ENCODE data around the gene ZNF296.

Gene ZNF296

GRCh38 chr19:45045671-45046353, 30.5 kb downstream of the ZNF296 start:
- no peak for DNase-seq (ENCODE audit: insufficient read length, low spot score)
- TF ChIP-seq POLR2A (IDR thresholded peaks at IDR 0.05; ENCODE audit: low read depth, low read length) = no peak
- FAIRE-seq = no peak

GRCh38 chr19:45041125-45041524, 35.2 kb downstream of the ZNF296 start:
- FAIRE-seq = no peak
- DNase-seq (ENCODE audit: insufficient read length, low spot score) = no peak
- TF ChIP-seq POLR2A (IDR thresholded peaks at IDR 0.05; ENCODE audit: low read depth, low read length) = no peak

- TF ChIP-seq POLR2A (IDR thresholded peaks at IDR 0.05; ENCODE audit: low read depth, low read length) = no peak
- DNase-seq (ENCODE audit: insufficient read length, low spot score) = no peak
- no peak for FAIRE-seq
These were observed 36.1 kb downstream of the ZNF296 start for GRCh38 chr19:45040059-45040771.

- peak; percentile 73 for DNase-seq (ENCODE audit: insufficient read length, low spot score)
- peak; percentile 73 for TF ChIP-seq POLR2A (IDR thresholded peaks at IDR 0.05; ENCODE audit: low read depth, low read length)
- FAIRE-seq = no peak
These were observed 37.1 kb downstream of the ZNF296 start, which contains the start of gene CLASRP for GRCh38 chr19:45038931-45039893. CLASRP (plus strand) TSS chr19:45039045; CDS start chr19:45040213, 1,168 bp downstream.

- DNase-seq (ENCODE audit: insufficient read length, low spot score) = no peak
- FAIRE-seq = no peak
- no peak for TF ChIP-seq POLR2A (IDR thresholded peaks at IDR 0.05; ENCODE audit: low read depth, low read length)
These were observed 38.7 kb downstream of the ZNF296 start for GRCh38 chr19:45037393-45038169.

- FAIRE-seq (no peak), DNase-seq (ENCODE audit: insufficient read length, low spot score) (no peak)
- TF ChIP-seq POLR2A (IDR thresholded peaks at IDR 0.05; ENCODE audit: low read depth, low read length) = no peak
These were observed 40.5 kb downstream of the ZNF296 start for GRCh38 chr19:45035755-45036154.

- DNase-seq (ENCODE audit: insufficient read length, low spot score) = no peak
- FAIRE-seq = no peak
- no peak for TF ChIP-seq POLR2A (IDR thresholded peaks at IDR 0.05; ENCODE audit: low read depth, low read length)
These were observed 43.9 kb downstream of the ZNF296 start for GRCh38 chr19:45032421-45032820.

- FAIRE-seq (no peak), DNase-seq (ENCODE audit: insufficient read length, low spot score) (no peak)
- no peak for TF ChIP-seq POLR2A (IDR thresholded peaks at IDR 0.05; ENCODE audit: low read depth, low read length)
These were observed 45.5 kb downstream of the ZNF296 start for GRCh38 chr19:45030825-45031224.

- no peak for DNase-seq (ENCODE audit: insufficient read length, low spot score)
- FAIRE-seq = no peak
- TF ChIP-seq POLR2A (IDR thresholded peaks at IDR 0.05; ENCODE audit: low read depth, low read length) = no peak
These were observed 48.9 kb downstream of the ZNF296 start for GRCh38 chr19:45027371-45027770.

GRCh38 chr19:45025264-45025663, 51.0 kb downstream of the ZNF296 start:
- DNase-seq (ENCODE audit: insufficient read length, low spot score) = no peak
- no peak for FAIRE-seq
- TF ChIP-seq POLR2A (IDR thresholded peaks at IDR 0.05; ENCODE audit: low read depth, low read length) = no peak

- no peak for FAIRE-seq
These were observed 53.2 kb downstream of the ZNF296 start for GRCh38 chr19:45023048-45023447.

GRCh38 chr19:45021971-45022370, 54.3 kb downstream of the ZNF296 start:
- no peak for TF ChIP-seq POLR2A (IDR thresholded peaks at IDR 0.05; ENCODE audit: low read depth, low read length)
- no peak for DNase-seq (ENCODE audit: insufficient read length, low spot score)
- FAIRE-seq = no peak

More at GRCh38 chr19:45023048-45023447, 53.2 kb downstream of the ZNF296 start:
- TF ChIP-seq POLR2A (IDR thresholded peaks at IDR 0.05; ENCODE audit: low read depth, low read length) = no peak
- no peak for DNase-seq (ENCODE audit: insufficient read length, low spot score)
